HG02840 (cell line): ENCODE results near the gene GARNL3.

Experiments
- ATAC-seq: cut with Tn5 transposase; IDR thresholded peaks from one replicate; pipeline ENCODE4 v1.9.1; 2021; ENCODE audit warnings: mild to moderate bottlenecking, moderate library complexity, moderate number of reproducible peaks; ENCODE audit not compliant: unreplicated experiment, low FRiP score

GARNL3 gene

GRCh38 chr9:127346584-127346983, 82.0 kb downstream of the GARNL3 start:
- no peak for ATAC-seq

- no peak for ATAC-seq
Observed at GRCh38 chr9:127347831-127348776, 83.5 kb downstream of the GARNL3 start.

DNA sequence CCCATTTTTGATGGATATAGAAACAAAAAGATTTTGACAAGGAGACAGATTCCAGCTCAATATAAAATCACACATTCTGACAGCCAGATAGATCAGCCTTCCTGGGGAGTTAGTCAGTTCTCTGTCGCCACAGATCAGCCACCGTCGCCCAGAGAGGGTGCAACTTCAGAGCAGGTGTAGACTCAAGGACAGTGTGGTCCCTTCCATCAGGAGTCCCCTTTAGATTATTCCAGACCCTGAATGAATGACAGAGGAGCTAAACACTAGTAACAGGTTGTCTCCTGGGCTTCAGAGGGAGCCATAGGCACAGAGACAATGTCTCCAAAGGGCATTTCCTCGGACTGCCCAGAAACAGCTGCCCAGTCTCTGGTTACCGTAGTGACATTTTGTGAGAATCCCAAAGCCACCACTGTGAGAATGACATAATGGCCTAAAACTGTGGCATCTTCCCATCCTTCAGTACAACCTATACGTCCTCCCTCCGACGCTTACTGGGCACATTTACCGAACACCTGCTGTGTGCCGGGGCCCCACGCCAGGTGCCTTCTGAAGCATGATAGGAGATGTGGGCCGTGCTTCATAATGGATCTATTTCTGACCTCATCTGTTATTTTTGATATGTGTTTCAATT, 85.0 kb downstream of the GARNL3 start:
- no peak for ATAC-seq

- ATAC-seq: no peak
Observed at GRCh38 chr9:127351182-127352166, 86.9 kb downstream of the GARNL3 start.

GRCh38 chr9:127353882-127354281, 89.3 kb downstream of the GARNL3 start:
- ATAC-seq: no peak

GRCh38 chr9:127356906-127357305, 92.3 kb downstream of the GARNL3 start:
- no peak for ATAC-seq

DNA sequence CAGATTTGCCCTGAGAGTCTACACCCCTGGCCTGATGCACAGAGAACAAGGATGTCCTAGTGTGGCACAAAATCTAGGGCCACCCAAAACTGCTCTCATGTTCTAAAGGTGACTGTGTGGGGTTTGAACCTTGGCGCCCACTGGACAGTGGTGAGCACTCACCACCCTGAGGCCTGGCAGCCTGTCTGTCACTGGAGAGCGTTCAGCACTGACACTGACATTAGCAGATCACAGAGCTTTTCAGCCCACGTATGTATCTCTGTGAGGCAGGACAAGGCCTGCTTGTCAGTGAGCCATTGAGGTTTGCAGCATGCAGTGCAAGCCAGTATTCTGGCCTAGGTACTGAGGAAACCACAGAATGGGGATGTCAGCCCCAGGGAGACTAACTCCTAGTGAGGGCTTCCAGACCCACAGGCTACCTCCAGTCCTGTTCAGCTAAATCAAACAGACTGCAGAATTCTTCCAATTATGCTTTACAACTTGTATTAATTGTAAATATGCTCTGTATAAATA, 93.5 kb downstream of the GARNL3 start:
- no peak for ATAC-seq

DNA sequence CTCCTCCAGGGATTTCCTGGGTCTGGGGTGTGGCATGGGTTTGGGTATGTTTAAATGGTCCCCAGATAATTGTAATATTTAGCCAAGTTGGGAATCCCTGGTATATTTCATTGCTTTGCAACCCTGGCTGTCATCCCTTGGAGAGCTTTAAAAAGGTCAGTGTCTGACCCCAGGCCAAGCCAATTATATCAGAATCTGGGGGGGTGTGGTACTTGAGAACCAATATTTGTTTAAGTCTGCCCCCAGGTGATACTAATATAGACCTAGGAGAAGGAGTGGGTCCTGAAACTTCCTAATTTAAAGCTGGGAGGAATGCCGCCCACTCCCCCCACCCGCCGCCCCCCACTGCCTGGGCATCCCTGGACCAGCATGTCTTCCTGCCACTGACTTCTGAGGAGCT, 94.2 kb downstream of the GARNL3 start:
- no peak for ATAC-seq

DNA sequence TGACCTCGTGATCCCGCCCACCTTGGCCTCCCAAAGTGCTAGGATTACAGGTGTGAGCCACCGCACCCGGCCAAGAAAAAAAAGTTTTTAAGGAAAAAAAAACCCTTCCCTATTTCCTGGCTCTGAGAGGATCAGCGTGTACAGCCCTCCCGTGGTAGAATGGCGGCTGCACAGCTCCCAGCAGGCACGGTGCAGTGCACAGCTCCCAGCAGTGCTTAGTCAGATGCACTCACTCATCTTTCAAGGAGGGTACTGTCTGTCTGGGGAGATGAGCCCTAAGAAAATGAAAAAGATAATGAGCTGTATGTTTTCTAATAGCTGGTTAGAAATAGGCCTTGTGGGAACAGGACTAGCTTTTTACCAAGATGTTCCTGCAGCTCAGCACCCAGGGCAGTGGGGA, 95.7 kb downstream of the GARNL3 start:
- ATAC-seq: no peak

GRCh38 chr9:127360829-127361228, 96.3 kb downstream of the GARNL3 start:
- ATAC-seq: no peak

DNA sequence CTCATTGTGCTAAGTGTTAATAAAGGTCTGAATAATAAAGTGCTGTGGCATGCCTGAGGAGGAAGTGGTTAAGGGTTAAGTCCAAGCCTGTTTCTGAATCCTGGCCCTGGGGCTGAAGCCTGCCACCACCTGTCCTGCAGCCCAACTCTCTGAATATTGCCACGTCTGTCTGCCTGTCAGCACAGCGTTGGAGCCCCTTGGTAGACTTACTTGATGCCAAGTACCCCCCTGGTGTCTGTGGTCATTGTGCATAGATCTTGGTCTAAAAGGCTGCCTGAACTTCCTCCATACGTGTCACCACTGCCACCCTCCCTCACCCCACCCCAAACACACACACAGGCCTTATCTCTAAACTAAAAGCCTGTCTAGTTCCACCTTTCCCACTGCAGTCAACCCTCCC, 97.0 kb downstream of the GARNL3 start:
- no peak for ATAC-seq

GRCh38 chr9:127362829-127363228, 98.3 kb downstream of the GARNL3 start:
- ATAC-seq: no peak

- ATAC-seq: no peak
Observed at GRCh38 chr9:127365461-127365860, 100.9 kb downstream of the GARNL3 start.

DNA sequence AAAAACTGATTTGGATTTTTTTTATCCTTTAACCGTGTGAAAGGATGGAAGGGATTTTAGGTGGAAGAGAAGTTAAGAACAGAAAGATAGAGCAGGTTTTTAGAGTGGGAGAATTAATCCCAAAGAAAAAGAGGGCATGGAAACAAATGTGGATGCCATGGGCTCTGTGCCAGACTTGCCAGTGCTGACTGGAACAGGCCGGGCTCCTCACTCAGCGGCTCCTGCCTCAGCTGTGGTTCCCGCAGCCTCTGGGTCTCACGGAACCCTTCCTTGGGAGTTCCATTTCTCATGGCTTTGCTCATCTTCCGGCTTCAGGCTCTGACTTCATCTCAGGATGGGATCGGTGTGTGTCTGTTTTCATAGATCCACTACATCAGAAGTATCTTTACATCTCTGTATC, 102.0 kb downstream of the GARNL3 start:
- no peak for ATAC-seq

- no peak for ATAC-seq
Observed at GRCh38 chr9:127368852-127369402, 104.4 kb downstream of the GARNL3 start.

- ATAC-seq: no peak
Observed at GRCh38 chr9:127369428-127369827, 104.9 kb downstream of the GARNL3 start.

GRCh38 chr9:127370147-127370579, 105.6 kb downstream of the GARNL3 start:
- no peak for ATAC-seq

DNA sequence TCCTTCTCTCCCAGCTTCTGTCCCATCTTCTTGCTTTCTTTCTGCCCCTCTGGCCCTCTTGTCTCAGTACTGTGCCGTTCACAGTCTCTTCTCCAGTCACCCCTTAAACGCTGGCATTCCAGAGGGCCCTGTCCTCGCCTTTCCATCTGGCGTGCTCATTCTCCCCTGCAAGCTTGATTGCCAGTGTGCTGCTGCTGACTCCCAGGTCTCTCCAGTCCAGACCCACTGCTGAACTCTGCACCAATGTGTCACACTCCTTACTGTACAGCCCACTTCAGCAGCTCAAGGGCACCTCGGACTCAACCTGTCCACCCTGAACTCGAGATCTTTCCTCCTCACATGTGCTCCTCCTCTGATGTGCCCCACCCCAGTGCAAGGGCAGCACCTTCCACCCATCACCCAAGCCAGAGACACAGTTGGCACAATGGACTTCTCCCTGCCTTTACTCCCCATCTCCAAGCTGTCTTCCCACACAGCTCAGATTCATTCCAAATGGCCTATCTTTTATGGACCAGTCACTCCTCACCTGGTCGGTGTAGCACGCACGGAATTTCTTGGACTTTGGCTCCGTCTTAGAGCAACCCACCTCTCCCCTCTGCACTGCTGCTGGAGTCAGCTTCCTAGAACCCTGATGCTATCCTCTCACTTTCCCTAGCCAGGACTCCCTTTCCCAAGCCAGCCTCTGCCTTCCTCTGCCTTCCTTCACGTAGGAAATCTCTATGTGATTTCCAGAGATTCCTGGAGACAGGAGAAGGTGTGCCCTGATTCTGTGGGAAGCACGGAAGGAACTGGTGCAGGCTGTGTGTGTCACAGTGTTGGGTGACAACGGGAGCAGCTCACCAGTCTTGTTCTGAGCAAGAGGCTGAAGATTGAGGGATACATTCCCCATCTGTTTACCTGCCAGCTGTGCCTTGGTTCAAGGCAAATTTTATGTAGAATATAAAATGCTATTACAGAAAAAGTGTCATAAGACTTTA, 106.4 kb downstream of the GARNL3 start:
- no peak for ATAC-seq

DNA sequence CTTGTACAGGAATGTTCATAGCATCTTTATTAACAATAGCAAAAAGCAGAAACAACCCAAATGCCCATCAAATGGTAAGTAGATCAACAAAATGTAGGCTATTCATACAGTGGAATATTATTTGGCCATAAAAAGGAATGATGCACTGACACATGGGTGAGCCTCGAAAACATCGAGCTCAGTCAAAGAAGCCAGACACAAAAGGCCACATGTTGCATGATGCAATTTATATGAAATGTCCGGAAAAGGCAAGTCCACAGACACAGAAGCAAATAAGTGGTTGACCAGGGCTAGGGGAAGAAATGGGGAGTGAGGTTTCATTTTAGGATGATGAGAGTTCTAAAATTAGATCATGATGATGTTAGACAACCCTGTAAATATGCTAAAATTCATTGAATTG, 115.9 kb downstream of the GARNL3 start:
- ATAC-seq: no peak
